GM19467 (cell line): Measurements from ENCODE around the gene EIF4G3.
"Not testable (repeated sequence)": the region's sequence is repeated elsewhere in the genome, so short reads cannot be mapped to it uniquely, and the experiment has no call there.

Experiments used
- ATAC-seq: cut with Tn5 transposase; IDR thresholded peaks from one replicate; pipeline ENCODE4 v1.9.1; 2021; ENCODE audit warnings: mild to moderate bottlenecking, moderate library complexity; ENCODE audit not compliant: unreplicated experiment

Gene EIF4G3

DNA sequence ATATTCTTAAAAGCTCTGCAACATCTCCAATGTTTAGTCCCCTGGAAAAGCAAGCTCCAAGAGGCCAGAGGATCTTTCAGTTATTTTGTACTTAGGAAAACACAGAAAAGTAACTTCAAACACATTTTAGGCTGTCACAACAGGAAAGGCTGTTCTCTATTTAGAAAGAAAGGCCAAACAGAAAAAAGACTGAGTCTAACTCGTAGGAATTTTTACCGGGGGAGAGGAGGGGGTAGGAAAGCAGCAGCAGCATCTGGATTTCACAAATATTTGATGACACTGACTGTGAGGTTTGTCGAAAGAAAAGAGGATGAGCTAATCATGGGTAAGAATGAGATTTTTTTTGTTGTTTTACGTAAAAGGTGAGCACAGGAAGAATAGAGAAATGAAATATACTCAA is 107.1 kb downstream of the EIF4G3 start:
- no peak for ATAC-seq

DNA sequence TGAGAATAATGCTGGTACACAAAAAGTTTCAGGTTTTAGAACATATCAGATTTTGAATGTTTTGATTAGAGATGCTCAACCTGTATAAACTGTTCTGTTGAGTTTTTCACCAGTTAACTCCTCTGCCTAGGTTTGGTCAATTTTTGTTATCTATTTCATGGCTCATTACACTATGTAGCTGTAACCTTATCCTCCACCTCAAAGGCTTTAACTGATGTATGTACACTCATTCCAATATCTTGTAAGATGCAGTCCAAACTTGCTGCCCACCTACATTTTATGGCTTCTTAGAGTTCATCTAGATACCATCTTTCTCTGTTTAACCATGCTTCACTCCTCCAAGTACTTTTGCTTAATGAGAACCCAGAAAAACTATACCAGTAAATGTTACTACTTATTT is 107.8 kb downstream of the EIF4G3 start:
- no peak for ATAC-seq

DNA sequence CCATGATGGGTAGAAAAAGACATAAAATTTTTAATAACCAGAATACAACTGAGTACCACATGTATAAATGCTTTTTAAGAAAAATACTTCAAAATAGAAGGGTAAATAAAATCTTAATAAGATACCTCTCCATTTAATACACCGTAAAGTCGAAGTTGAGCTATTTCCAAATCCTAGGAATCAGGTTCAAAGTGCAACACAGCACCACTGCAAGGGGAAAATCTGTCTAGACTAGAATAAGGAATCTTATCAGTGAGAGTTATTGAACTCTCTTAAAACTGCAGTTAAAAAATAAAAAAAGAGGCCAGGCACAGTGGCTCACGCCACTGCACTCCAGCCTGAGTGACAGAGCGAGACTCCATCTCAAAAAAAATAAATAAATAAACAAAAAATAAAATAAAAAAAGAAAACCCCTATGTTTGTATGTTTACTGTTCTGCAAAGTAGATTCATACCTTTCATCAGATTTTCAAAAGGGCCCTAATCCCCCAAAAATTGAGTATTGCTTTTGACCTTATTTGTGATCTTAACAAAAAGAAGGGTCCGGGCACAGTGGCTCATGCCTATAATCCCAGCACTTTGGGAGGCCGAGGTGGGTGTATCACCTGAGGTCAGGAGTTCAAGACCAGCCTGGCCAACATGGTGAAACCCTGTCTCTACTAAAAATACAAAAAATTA is 109.0 kb downstream of the EIF4G3 start:
- ATAC-seq, result no peak

DNA sequence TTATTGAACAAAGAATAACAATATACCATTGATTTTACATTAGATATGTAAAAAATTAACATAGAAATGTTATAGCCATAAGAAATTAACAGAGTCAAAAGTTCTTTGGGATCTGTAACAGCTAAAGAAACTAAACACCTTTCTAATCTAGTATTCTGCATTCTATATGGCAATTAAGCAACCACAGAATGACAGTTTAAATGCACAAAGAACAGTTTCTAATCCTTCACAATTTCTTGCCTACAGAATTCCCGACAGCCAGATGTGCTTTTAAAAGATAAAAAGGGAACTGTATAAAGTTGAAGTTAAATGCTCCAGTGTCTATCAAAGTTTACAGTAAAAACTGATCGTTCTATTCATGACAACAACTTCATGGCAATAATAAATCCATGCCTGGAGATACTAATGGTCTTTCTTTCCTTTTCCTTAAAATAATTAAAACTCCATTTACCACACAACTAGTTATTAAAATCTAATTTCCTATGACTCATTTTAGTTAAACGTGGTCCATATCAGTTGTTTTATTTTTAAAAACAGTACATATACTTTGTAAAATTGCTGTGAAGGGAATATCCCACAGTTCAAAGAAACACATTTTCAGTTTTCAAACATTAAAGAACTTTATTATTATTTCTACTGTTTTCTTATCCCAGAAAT is 110.2 kb downstream of the EIF4G3 start:
- ATAC-seq, result no peak

DNA sequence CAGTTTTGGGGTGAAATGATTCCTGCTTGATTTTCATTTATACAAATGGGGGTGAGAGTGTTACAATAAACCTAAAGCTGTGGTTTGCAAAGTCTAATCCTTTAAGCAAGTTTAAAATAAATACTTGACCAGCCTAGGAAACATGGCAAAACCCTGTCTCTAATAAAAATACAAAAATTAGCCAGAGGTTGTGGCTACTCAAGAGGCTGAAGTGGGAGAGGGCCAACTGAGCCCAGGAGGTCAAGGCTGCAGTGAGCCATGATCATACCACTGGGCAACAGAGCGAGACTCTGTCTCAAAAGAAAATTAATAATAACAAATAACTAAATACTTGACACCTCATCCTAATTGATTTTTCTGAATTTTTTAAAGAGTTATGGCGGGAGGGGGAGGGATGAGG is 110.8 kb downstream of the EIF4G3 start:
- ATAC-seq, result no peak

DNA sequence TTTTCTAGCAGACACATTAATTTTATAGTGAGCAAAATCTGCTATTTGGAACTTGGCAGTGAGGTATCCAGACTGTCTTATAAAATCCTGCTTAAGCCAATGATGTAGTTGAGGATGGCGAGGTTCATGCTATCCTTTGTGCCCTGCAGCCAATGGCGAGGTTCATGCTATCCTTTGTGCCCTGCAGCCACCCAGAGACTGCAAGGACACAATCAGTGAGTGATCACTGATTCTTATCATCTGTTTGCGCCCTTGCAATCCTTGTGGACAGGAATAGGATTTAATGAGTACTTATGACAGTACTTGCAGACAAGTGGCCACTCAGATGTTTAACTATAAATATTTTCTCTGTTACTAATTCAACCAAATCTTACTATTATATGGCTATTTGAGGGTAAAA is 112.6 kb downstream of the EIF4G3 start:
- ATAC-seq, result no peak

DNA sequence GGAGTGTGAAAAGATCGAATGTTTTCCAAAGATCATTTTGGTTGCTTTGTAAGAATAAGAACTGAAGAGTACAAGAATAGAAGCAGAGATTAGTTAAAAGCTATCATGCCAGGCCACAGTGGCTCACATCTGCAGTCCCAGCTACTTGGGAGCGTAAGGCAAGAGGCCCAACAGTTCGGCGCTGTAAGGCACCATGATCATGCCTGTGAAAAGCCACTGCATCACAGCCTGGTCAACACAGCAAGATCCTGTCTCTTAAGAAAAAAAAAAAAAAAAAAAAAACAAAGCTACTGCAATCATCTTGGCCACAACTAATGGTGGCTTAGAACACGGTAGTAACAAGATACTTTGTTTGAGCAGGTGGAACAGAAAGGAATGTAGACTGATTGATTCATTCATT is 116.2 kb downstream of the EIF4G3 start:
- no peak for ATAC-seq

DNA sequence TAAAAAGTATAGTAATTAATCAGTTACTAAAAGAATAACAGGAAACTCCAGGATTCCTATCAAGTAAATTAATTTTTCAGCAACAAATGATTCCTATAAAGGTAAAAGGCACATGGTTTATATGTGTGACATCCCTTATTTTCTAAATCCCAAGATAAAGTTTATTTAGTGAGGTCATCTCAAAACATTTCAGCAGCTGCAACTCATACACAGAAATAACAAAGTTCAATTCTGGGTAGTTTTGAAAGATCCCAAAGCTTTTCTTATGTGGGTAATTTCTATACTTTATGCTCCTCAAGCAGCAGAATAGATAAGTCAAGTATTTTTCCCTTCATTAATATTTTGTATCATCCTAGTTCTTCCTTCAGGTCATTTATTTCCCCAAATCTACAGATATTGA is 117.7 kb downstream of the EIF4G3 start:
- no peak for ATAC-seq

DNA sequence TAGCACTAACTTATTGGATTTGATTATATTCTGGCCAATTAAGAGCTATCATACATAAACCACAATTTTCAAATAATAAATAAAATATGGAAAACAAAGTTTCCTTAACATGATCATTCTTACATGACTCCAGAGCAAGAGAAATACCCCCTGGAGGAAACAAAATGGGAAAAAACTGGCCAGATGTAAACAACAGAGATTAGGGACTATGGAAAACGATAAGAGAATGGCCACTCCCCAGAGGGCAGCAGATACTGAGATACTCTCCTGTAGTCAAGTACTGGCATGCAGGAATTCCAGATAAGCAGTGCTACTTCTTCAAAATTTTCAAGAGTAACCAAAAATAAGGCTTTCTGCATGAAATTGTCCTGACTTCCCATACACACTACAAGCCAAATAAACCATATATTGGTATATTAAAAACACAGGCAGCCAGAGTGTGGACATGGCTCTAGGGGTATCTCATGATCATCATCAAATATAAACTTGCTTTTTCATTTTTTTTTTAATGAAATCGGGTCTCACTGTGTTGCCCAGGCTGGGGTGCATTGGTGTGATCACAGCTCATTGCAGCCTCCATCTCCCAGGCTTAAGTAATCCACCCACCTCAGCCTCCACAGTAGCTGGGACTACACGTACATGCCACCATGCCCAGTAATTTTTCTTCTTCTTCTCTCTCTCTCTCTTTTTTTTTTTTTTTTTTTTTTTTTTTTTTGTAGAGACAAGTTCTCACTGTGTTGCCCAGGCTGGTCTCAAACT is 118.5 kb downstream of the EIF4G3 start:
- ATAC-seq, result no peak

DNA sequence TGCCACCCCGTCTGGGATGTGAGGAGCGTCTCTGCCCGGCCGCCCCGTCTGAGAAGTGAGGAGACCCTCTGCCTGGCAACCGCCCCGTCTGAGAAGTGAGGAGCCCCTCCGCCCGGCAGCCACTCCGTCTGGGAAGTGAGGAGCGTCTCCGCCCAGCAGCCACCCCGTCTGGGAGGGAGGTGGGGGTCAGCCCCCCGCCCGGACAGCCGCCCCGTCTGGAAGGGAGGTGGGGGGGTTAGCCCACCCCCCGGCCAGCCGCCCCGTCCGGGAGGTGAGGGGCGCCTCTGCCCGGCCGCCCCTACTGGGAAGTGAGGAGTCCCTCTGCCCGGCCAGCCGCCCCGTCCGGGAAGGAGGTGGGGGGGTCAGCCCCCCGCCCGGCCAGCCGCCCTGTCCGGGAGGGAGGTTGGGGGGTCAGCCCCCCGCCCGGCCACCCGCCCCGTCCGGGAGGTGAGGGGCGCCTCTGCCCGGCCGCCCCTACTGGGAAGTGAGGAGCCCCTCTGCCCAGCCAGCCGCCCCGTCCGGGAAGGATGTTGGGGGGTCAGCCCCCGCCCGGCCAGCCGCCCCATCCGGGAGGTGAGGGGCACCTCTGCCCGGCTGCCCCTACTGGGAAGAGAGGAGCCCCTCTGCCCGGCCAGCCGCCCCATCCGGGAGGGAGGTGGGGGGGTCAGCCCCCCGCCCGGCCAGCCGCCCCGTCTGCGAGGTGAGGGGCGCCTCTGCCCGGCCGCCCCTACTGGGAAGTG is 123.3 kb downstream of the EIF4G3 start:
- not testable (repeated sequence) for ATAC-seq

DNA sequence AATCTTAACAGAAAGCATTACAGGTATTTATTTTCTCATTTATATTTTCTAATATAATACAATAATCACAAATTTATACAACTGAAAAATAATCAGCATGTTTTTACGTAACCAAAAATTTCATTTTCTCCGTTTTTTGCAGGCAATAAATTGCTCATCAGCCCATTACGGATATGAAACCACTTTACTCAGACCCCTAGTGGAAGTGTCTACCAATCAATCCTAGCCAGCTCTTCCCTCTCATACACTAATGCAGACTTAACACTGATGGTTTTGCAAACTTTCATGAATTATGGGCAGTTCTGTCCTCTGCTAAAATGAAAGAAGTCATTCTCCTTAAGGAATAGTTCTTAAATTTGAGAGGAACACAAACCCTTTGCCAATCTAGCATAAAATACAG is 124.7 kb downstream of the EIF4G3 start:
- no peak for ATAC-seq

DNA sequence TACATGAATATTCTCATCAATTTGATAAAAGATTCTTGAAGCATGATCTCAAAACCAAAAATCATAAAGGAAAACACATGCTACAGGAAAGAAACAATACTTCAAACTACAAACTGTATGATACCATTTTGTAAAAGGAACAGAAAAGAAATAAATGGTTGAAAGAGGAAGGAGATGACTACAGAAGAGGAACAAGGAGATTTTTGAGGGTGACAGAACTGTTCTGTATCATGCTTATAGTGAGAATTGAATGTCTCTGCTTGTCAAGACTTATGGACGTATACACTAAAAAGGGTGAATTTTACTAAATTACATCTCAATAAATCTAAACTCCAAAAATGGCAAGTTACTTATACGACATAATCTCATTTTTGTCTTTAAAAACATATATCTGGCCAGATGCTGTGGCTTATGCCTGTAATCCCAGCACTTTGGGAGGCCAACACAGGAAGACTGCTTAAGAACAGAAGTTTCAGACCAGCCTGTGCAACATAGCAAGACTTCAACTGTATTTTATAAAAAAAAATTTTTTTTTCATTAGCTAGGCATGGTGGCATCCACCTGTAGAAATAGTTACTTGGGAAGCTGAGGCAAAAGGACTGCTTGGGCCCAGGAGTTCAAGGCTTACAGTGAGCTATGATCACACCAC is 125.4 kb downstream of the EIF4G3 start:
- ATAC-seq, result no peak

DNA sequence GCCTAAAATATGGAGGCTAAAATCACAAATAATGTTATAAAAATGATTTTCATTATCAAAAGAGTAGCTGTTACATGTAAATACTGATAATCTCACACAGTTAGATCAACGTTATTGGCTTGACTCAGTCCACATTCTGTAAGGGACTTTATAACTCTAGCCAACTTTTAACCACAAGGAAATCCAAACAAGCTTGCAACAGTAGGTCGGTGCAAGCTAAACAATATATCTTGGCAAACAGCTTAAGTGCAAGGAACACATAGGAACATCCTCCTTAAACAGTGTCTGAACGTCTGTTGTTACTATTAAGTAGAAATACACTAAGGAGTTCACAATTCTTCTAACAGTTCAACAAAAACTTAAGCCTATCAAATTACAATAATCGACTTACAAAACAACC is 126.7 kb downstream of the EIF4G3 start:
- no peak for ATAC-seq

DNA sequence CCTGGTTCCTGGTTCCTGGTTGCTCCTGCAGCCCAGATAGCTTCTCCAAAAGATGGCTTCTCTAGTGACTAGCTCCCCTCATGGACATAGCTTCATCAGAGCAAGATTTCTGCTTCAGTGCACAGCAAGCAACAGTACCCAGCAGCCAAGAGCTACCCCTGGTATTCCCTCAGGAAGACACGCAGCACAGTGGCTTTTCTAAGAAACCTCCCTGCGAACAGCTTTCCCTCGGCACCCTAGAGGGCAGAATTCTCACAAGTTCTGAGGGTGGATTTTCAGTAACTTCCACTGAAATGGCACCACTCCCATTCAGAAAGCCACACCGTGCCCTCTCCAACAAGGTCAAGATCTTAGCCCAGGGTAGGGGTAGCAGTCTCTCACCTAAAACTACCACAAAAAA is 128.2 kb downstream of the EIF4G3 start:
- no peak for ATAC-seq

DNA sequence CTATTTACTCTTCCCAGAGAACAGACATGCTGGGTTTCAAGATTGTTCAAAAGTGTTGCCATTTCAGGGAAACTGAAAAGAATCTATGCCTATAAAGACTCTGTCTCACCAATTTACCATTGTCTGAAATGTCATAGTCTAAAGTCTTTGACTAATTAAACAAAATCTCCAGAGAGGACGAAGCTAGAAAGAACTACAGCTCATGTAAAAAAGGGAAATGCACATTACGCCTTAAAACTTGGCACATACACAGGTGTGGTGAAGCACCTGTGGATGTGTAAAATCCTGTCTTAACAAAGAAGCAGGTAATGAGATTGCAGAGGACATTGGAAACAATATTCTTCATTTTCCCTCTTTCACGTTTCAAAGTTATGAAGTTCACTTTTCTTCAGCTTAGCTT is 130.6 kb downstream of the EIF4G3 start:
- ATAC-seq, result no peak

DNA sequence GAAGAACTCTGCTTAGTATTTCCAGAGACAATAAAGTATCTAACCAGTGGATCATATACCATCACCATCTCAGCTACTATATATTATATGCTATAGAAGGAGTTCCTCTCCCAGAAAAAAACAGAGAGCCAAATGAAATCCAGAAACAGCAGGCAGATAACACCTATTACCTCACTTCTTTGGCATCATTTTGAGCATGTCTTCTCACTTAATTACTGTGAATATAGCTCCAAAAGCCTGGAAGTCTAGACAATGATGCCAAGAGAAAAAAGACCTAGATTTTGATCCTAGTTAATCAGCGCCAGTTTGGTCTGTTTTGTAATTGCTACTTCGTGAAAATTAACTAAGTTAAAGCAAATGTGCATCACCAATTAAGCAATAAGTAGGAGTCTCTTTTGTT is 131.3 kb downstream of the EIF4G3 start:
- no peak for ATAC-seq

DNA sequence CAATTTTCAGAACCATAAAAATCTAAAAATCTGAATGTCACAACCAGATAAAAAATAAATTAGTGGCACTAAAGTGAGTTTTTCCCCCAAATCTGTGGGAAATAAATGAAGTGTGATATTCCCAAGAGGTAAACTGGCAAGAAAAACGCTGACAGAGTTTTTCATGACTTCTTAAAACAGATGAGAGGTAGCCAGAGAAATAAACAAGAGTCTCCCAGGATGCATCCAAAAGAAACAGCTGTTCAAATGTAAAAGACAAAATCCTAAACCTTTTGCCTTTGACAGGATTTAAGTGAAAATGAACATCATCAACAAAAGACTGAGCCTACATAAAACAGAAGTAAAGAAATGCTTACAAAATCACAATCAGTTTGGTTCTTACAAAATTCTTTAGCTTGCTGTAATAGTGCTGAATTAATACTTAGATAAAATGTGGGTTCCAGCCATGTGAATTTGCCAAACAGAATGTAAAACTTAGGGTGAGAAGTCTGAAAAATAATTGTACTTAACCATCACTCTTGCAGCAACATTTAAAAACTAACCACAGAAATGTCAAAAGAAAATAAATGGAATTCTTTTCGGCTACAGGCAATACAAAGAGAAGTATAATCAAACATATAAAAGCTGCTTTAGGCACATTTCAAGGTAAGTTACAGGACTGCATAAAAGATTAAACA is 133.6 kb downstream of the EIF4G3 start:
- ATAC-seq, result no peak

DNA sequence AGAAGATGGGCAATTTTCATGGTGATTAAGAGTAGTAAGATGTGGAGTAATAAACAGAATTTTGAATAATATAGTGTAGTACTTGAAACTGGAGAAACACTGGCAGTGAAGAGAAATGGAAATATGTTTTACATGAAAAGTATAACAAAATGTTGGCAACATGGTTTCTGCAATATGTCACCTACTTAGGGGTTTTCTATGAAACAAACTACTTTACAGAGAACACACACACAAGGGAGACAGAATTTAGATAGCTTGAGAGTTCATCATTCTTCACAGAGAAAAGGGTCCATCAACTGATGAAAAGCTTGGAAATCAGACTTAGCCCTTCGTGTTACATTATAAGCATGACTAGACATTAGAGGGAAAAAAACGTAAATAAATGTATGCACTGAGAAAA is 135.2 kb downstream of the EIF4G3 start:
- ATAC-seq, result no peak

DNA sequence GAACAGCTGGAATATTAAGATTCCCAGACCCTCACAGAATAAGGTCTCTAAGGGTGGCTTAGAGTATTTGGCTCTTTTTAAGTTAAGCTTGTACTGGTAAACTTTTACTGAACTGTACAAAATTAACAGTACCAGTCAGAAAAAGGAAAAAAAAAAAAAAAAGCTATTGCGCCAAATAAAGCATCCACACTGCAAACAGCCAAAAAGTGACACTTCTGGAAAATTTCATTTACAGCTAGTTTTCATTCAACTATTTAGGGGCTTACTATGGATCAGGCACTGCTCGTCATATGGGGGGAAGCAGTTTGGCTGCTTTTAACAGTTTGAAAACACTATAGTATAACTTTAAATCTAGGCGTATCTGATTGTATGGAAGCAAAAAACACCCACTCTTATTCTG is 139.6 kb downstream of the EIF4G3 start:
- no peak for ATAC-seq

DNA sequence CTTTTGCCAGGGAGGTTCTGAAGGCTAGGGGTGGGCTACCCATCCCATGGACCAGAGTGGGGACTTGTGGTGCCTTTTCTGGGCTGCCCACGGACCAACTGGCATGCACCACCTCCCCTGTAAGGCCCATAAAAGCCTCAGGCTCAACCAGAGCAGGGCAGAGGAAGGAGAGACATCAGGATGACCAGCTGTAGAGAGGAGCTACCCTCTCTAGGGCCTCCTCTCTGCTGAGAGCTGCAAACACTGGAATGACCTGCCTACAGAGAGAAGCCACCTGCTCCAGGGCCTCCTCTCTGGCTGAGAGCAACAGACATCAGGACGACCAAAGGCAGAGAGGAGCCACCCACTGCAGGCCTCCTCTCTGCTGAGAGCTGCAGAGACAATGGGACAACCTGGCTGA is 140.9 kb downstream of the EIF4G3 start:
- ATAC-seq, result no peak
